Common myeloid progenitor, CD34-positive (primary cell): Measurements from ENCODE around the gene SMYD4. TPM values are rescaled to one million over a fixed set of nuclear protein-coding genes. Genes with fewer than 3 reads are reported as not detected.

Experiments
- CTCF ChIA-PET: fragments of 350-600 bp; sonication (Branson Sonifier 250); formaldehyde crosslinking; loops from one replicate; lab custom pipeline; 2021; ENCODE audit warnings: antibody characterized with exemption; lab: Charles Lee
- POLR2A ChIA-PET: fragments of 350-600 bp; sonication (Branson Sonifier 250); formaldehyde crosslinking; loops from one replicate; lab custom pipeline; 2021; ENCODE audit warnings: antibody characterized with exemption; lab: Charles Lee
- DNase-seq, 3 donors: peaks; one replicate each; pipeline versions ENCODE4 v3.0.0 to v3.0.0-alpha.2; 2013
- H3K27ac ChIP-seq, 2 experiments: 1 replicate in 1 of 2; 2 replicates in 1 of 2; pipeline ENCODE4 v1.7.0; 2013; ENCODE audit warnings: inconsistent platforms in 2 of 2, low read length in 2 of 2, mild to moderate bottlenecking in 2 of 2, low read depth in 1 of 2, moderate library complexity in 1 of 2; ENCODE audit not compliant: severe bottlenecking in 2 of 2, insufficient read depth in 1 of 2, poor library complexity in 1 of 2
- H3K27me3 ChIP-seq, 5 experiments: replicated peaks in 2 of 5; 1 replicate in 3 of 5; 2 replicates in 2 of 5; pipeline versions ENCODE4 v1.6.1 to v1.7.0; 2013; ENCODE audit warnings: low read length in 4 of 5, mild to moderate bottlenecking in 2 of 5, moderate library complexity in 2 of 5, inconsistent platforms in 1 of 5; ENCODE audit not compliant: insufficient read depth in 5 of 5, control insufficient read depth in 4 of 5
- H3K36me3 ChIP-seq, 4 experiments: 1 replicate in 2 of 4; 2 replicates in 2 of 4; pipeline versions ENCODE4 v1.6.1 to v1.7.0; 2013; ENCODE audit warnings: low read length in 3 of 4, control low read depth in 1 of 4, mild to moderate bottlenecking in 1 of 4; ENCODE audit not compliant: control insufficient read depth in 4 of 4, insufficient read depth in 4 of 4
- H3K4me1 ChIP-seq, 4 experiments: 1 replicate in 3 of 4; 2 replicates in 1 of 4; pipeline versions ENCODE4 v1.6.1 to v1.7.1; 2013; ENCODE audit warnings: low read length in 3 of 4, mild to moderate bottlenecking in 3 of 4, control low read depth in 1 of 4, inconsistent platforms in 1 of 4, moderate library complexity in 1 of 4; ENCODE audit not compliant: control insufficient read depth in 4 of 4, insufficient read depth in 4 of 4; ENCODE audit errors: control extremely low read depth in 1 of 4
- H3K4me3 ChIP-seq, 7 experiments: 1 replicate in 4 of 7; 2 replicates in 3 of 7; pipeline versions ENCODE4 v1.5.1 to v1.7.0; 2013; ENCODE audit warnings: mild to moderate bottlenecking in 7 of 7, low read length in 6 of 7, moderate library complexity in 6 of 7, inconsistent platforms in 2 of 7, low read depth in 2 of 7, control low read depth in 1 of 7; ENCODE audit not compliant: insufficient read depth in 4 of 7, control insufficient read depth in 1 of 7; ENCODE audit errors: extremely low read depth in 1 of 7
- H3K9me3 ChIP-seq, 5 experiments: 1 replicate in 4 of 5; 2 replicates in 1 of 5; pipeline versions ENCODE4 v1.6.1 to v1.7.1; 2013; ENCODE audit warnings: low read length in 4 of 5, mild to moderate bottlenecking in 2 of 5, inconsistent platforms in 1 of 5, low read depth in 1 of 5, moderate library complexity in 1 of 5; ENCODE audit not compliant: control insufficient read depth in 4 of 5, insufficient read depth in 2 of 5; ENCODE audit errors: control extremely low read depth in 1 of 5
- WGBS: methylation state at CpG from one replicate; pipeline ENCODE4 v1.1.5; 2013; ENCODE audit not compliant: insufficient coverage; 5-methylcytosine and 5-hydroxymethylcytosine counted together
- polyA plus RNA-seq: library from polyadenylated mRNA; unstranded; fragments of 120-200 nt; gene quantifications from one replicate; pipeline ENCODE4 v1.2.1, GENCODE V29; 2013

SMYD4 gene
- 10.8 TPM for polyA plus RNA-seq

GRCh38 chr17:1829592-1830257 lies at the start of gene SMYD4, which contains the start of gene RPA1:
SMYD4 (minus strand) TSS chr17:1829902; CDS start chr17:1827994, 1,908 bp downstream.
RPA1 (plus strand) TSS chr17:1830005; CDS start chr17:1830094, 89 bp downstream.
- H3K36me3 ChIP-seq: peaks cover 0 to 25% (median 8%) of the 10 kb centered on the region in 4 experiments
- DNase-seq: peak; percentile 86 to 94 (median 94)
- H3K27me3 ChIP-seq: no peaks in the 10 kb centered on the region
- CTCF ChIA-PET: interaction anchor here (1.2 to 2.2 kb wide), 2 partner anchors 9 to 10 kb away, joined by 3 to 6 read pairs; no protein-coding TSS in a partner anchor
- H3K27ac ChIP-seq: peak within 1 kb of the TSS; percentile 34 to 74
- no peaks in the 10 kb centered on the region for H3K9me3 ChIP-seq
- under 1% methylated on average over 49 of the region's 83 CpGs for WGBS
- peak within 1 kb of the TSS; percentile 76 to 94 (median 88) for H3K4me3 ChIP-seq
- H3K4me1 ChIP-seq: peaks cover 4 to 22% (median 15%) of the 10 kb centered on the region in 4 experiments
- POLR2A ChIA-PET: interaction anchor here (0.7 to 1.0 kb wide), 3 partner anchors 106 to 180 kb away, joined by 3 to 4 read pairs (median 3); partner anchors contain the start of gene RILP

GRCh38 chr17:1878419-1879121 lies 48.9 kb upstream of the SMYD4 start:
- DNase-seq: peak in 2 of 3 donors; percentile 23 to 40
- 96% methylated on average over 16 of the region's 17 CpGs for WGBS
- Histone ChIP-seq H3K4me3 (no peak overlapping the region), H3K36me3 (peaks cover 16 to 79% (median 69%) of the 10 kb centered on the region in 4 experiments), H3K9me3 (no peaks in the 10 kb centered on the region), H3K27ac (no peak overlapping the region), H3K27me3 (no peaks in the 10 kb centered on the region), H3K4me1 (no peaks in the 10 kb centered on the region)
- POLR2A ChIA-PET: no interaction called here
- CTCF ChIA-PET: interaction anchor here (1.1 to 1.5 kb wide), 5 partner anchors 10 to 366 kb away, joined by 3 to 8 read pairs (median 4); no protein-coding TSS in a partner anchor

- Histone ChIP-seq H3K36me3 (peaks cover 14 to 78% (median 61%) of the 10 kb centered on the region in 4 experiments), H3K27ac (no peak overlapping the region), H3K4me1 (peaks cover 0 to 4% (median 2%) of the 10 kb centered on the region in 4 experiments), H3K4me3 (no peak overlapping the region), H3K9me3 (no peaks in the 10 kb centered on the region), H3K27me3 (no peaks in the 10 kb centered on the region)
- 92% methylated on average over 2 of the region's 4 CpGs for WGBS
- DNase-seq: no peak
- POLR2A ChIA-PET: no interaction called here
- CTCF ChIA-PET: no interaction called here
Observed at GRCh38 chr17:1875597-1875996, 45.9 kb upstream of the SMYD4 start.

GRCh38 chr17:1873418-1873817 lies 43.7 kb upstream of the SMYD4 start:
- ChIA-PET CTCF (no interaction called here), POLR2A (no interaction called here)
- H3K4me3 ChIP-seq: no peak overlapping the region
- H3K4me1 ChIP-seq: peaks cover 0 to 6% (median 4%) of the 10 kb centered on the region in 4 experiments
- 100% methylated on average over 8 of the region's 9 CpGs for WGBS
- no peaks in the 10 kb centered on the region for H3K9me3 ChIP-seq
- no peak overlapping the region for H3K27ac ChIP-seq
- DNase-seq: no peak
- no peaks in the 10 kb centered on the region for H3K27me3 ChIP-seq
- H3K36me3 ChIP-seq: peaks cover 10 to 57% (median 43%) of the 10 kb centered on the region in 4 experiments

GRCh38 chr17:1872976-1873375 lies 43.3 kb upstream of the SMYD4 start:
- CTCF ChIA-PET: no interaction called here
- no peaks in the 10 kb centered on the region for H3K27me3 ChIP-seq
- POLR2A ChIA-PET: no interaction called here
- no peak overlapping the region for H3K27ac ChIP-seq
- no peaks in the 10 kb centered on the region for H3K9me3 ChIP-seq
- DNase-seq: no peak
- no CpG with 5 or more reads among the region's 4 CpGs for WGBS
- H3K4me1 ChIP-seq: peaks cover 0 to 6% (median 4%) of the 10 kb centered on the region in 4 experiments
- peaks cover 10 to 53% (median 39%) of the 10 kb centered on the region in 4 experiments for H3K36me3 ChIP-seq
- no peak overlapping the region for H3K4me3 ChIP-seq

GRCh38 chr17:1872254-1872653 lies 42.6 kb upstream of the SMYD4 start:
- POLR2A ChIA-PET: no interaction called here
- WGBS: 100% methylated on average over 9 of the region's 12 CpGs

More at GRCh38 chr17:1872254-1872653, 42.6 kb upstream of the SMYD4 start:
- Histone ChIP-seq H3K9me3 (no peaks in the 10 kb centered on the region), H3K36me3 (peaks cover 10 to 49% (median 32%) of the 10 kb centered on the region in 4 experiments), H3K27me3 (no peaks in the 10 kb centered on the region), H3K27ac (no peak overlapping the region), H3K4me3 (no peak overlapping the region), H3K4me1 (peaks cover 0 to 6% (median 4%) of the 10 kb centered on the region in 4 experiments)
- CTCF ChIA-PET: no interaction called here
- DNase-seq: no peak
